C4-2B (cell line): ENCODE data around the gene LY86.
A peak's percentile ranks its signal among the peaks of the same experiment; 100 is the strongest.
"Not testable (repeated sequence)": the region's sequence is repeated elsewhere in the genome, so short reads cannot be mapped to it uniquely, and the experiment has no call there.

Experiments
- H3K27ac ChIP-seq: fragments of 450-650 bp; 2 replicates; pipeline ENCODE4 v1.5.1; 2017
- CTCF ChIP-seq: fragments of 450-650 bp; conservative IDR thresholded peaks from 2 replicates; pipeline ENCODE4 v1.5.1; 2017; ENCODE audit warnings: mild to moderate bottlenecking
- ZFX ChIP-seq: fragments of 450-650 bp; IDR thresholded peaks from 2 replicates; pipeline ENCODE4 v1.6.1; 2017

LY86 gene

GRCh38 chr6:6665555-6666243 is 77.2 kb downstream of the LY86 start:
- H3K27ac ChIP-seq = no peak overlapping the region
- TF ChIP-seq CTCF = no peak
- no peak for TF ChIP-seq ZFX

GRCh38 chr6:6670150-6670549 is 81.6 kb downstream of the LY86 start:
- H3K27ac ChIP-seq = not testable (repeated sequence)

- H3K27ac ChIP-seq = no peak overlapping the region
- TF ChIP-seq CTCF (peak; percentile 43), ZFX (no peak)
Observed at GRCh38 chr6:6674872-6675271, 86.4 kb downstream of the LY86 start.

GRCh38 chr6:6676910-6677441 is 88.5 kb downstream of the LY86 start:
- no peak overlapping the region for H3K27ac ChIP-seq
- TF ChIP-seq ZFX (no peak), CTCF (peak; percentile 96)

- H3K27ac ChIP-seq = no peak overlapping the region
- no peak for TF ChIP-seq CTCF
- TF ChIP-seq ZFX = no peak
Observed at GRCh38 chr6:6678185-6678671, 89.7 kb downstream of the LY86 start.

- no peak overlapping the region for H3K27ac ChIP-seq
- TF ChIP-seq CTCF (no peak), ZFX (no peak)
Observed at GRCh38 chr6:6678811-6679210, 90.3 kb downstream of the LY86 start.

- no peak overlapping the region for H3K27ac ChIP-seq
- TF ChIP-seq ZFX = no peak
- no peak for TF ChIP-seq CTCF
Observed at GRCh38 chr6:6679633-6680032, 91.1 kb downstream of the LY86 start.

GRCh38 chr6:6680526-6680925 is 92.0 kb downstream of the LY86 start:
- no peak for TF ChIP-seq CTCF
- no peak for TF ChIP-seq ZFX
- H3K27ac ChIP-seq = no peak overlapping the region
